H9 (cell line): ENCODE results near the gene ADA. TPM values are rescaled to one million over a fixed set of nuclear protein-coding genes. Genes with fewer than 3 reads are reported as not detected.
A peak's percentile ranks its signal among the peaks of the same experiment; 100 is the strongest.

Experiments
- DNase-seq: peaks from one replicate; pipeline ENCODE4 v3.0.0-alpha.2; 2017
- H2AFZ ChIP-seq: one replicate; pipeline ENCODE4 v1.6.1; 2013; ENCODE audit warnings: mild to moderate bottlenecking, low read length, control low read depth, moderate library complexity
- H2AK5ac ChIP-seq: 2 replicates; pipeline ENCODE4 v1.6.1; 2013; ENCODE audit warnings: low read length, control low read depth, mixed read lengths; ENCODE audit not compliant: insufficient read length
- H2BK120ac ChIP-seq: one replicate; pipeline ENCODE4 v1.6.1; 2013; ENCODE audit warnings: low read depth, mild to moderate bottlenecking, low read length, control low read depth, inconsistent platforms; ENCODE audit not compliant: poor library complexity, severe bottlenecking
- H2BK12ac ChIP-seq: 2 replicates; pipeline ENCODE4 v1.6.1; 2013; ENCODE audit warnings: low read length, control low read depth, mixed read lengths, low read depth; ENCODE audit not compliant: insufficient read length
- H2BK15ac ChIP-seq: 2 replicates; pipeline ENCODE4 v1.6.1; 2013; ENCODE audit warnings: low read depth, low read length, control low read depth
- H2BK20ac ChIP-seq: one replicate; pipeline ENCODE4 v1.6.1; 2013; ENCODE audit warnings: low read depth, mild to moderate bottlenecking, low read length, control low read depth, inconsistent platforms; ENCODE audit not compliant: poor library complexity, severe bottlenecking
- H2BK5ac ChIP-seq: 2 replicates; pipeline ENCODE4 v1.6.1; 2013; ENCODE audit warnings: low read length, control low read depth, mixed read lengths; ENCODE audit not compliant: insufficient read length
- H3K14ac ChIP-seq: 2 replicates; pipeline ENCODE4 v1.6.1; 2013; ENCODE audit warnings: low read length, control low read depth; ENCODE audit not compliant: insufficient read depth
- H3K18ac ChIP-seq: 2 replicates; pipeline ENCODE4 v1.6.1; 2013; ENCODE audit warnings: low read depth, mild to moderate bottlenecking, mixed read lengths, low read length, control low read depth; ENCODE audit not compliant: insufficient read length
- H3K23ac ChIP-seq: 2 replicates; pipeline ENCODE4 v1.6.1; 2013; ENCODE audit warnings: low read length, control low read depth, mixed read lengths, low read depth; ENCODE audit not compliant: insufficient read length
- H3K23me2 ChIP-seq: 2 replicates; pipeline ENCODE4 v1.6.1; 2013; ENCODE audit warnings: low read depth, mild to moderate bottlenecking, mixed read lengths, low read length, control low read depth; ENCODE audit not compliant: insufficient read length, poor library complexity, severe bottlenecking
- H3K27ac ChIP-seq: 2 replicates; pipeline ENCODE4 v1.5.1; 2013; ENCODE audit warnings: low read length, control low read depth, mixed read lengths, low read depth; ENCODE audit not compliant: insufficient read length
- H3K27me3 ChIP-seq: 2 replicates; pipeline ENCODE4 v1.6.1; 2013; ENCODE audit warnings: low read length, control low read depth, inconsistent platforms; ENCODE audit not compliant: insufficient read depth
- H3K4ac ChIP-seq: 2 replicates; pipeline ENCODE4 v1.6.1; 2013; ENCODE audit warnings: low read depth, mild to moderate bottlenecking, control low read depth, inconsistent platforms, low read length, moderate library complexity
- H3K4me1 ChIP-seq: 2 replicates; pipeline ENCODE4 v1.6.1; 2013; ENCODE audit warnings: low read length, control low read depth, inconsistent platforms; ENCODE audit not compliant: insufficient read depth
- H3K4me2 ChIP-seq: 2 replicates; pipeline ENCODE4 v1.6.1; 2013; ENCODE audit warnings: low read length, control low read depth, mixed read lengths; ENCODE audit not compliant: insufficient read length, insufficient read depth
- H3K56ac ChIP-seq: 2 replicates; pipeline ENCODE4 v1.6.1; 2013; ENCODE audit warnings: low read depth, mild to moderate bottlenecking, mixed read lengths, low read length, control low read depth; ENCODE audit not compliant: insufficient read length
- H3K79me1 ChIP-seq: 2 replicates; pipeline ENCODE4 v1.6.1; 2013; ENCODE audit warnings: low read depth, mild to moderate bottlenecking, moderate library complexity, low read length, control low read depth, inconsistent platforms; ENCODE audit not compliant: insufficient read depth, poor library complexity, severe bottlenecking
- H3K79me2 ChIP-seq: 2 replicates; pipeline ENCODE4 v1.6.1; 2013; ENCODE audit warnings: low read length, control low read depth, inconsistent platforms; ENCODE audit not compliant: insufficient read depth
- H3K9ac ChIP-seq: 2 replicates; pipeline ENCODE4 v1.6.1; 2013; ENCODE audit warnings: low read length, control low read depth, mixed read lengths; ENCODE audit not compliant: insufficient read length; ENCODE audit errors: extremely low read depth
- H3K9me3 ChIP-seq: one replicate; pipeline ENCODE4 v1.6.1; 2013; ENCODE audit warnings: low read depth, low read length, inconsistent platforms; ENCODE audit not compliant: control insufficient read depth
- H3T11ph ChIP-seq: one replicate; pipeline ENCODE4 v1.6.1; 2013; ENCODE audit warnings: mild to moderate bottlenecking, low read length, control low read depth, inconsistent platforms
- H4K20me1 ChIP-seq: one replicate; pipeline ENCODE4 v1.6.1; 2013; ENCODE audit not compliant: control insufficient read depth, insufficient read length, insufficient read depth
- H4K5ac ChIP-seq: 2 replicates; pipeline ENCODE4 v1.6.1; 2013; ENCODE audit warnings: low read depth, mild to moderate bottlenecking, mixed read lengths, low read length, control low read depth; ENCODE audit not compliant: insufficient read length
- H4K8ac ChIP-seq: replicated peaks from 2 replicates; pipeline ENCODE4 v1.6.1; 2013; ENCODE audit warnings: low read length, control low read depth, mixed read lengths, low read depth; ENCODE audit not compliant: insufficient read length
- H4K91ac ChIP-seq: 2 replicates; pipeline ENCODE4 v1.6.1; 2013; ENCODE audit warnings: low read depth, mild to moderate bottlenecking, moderate library complexity, mixed read lengths, low read length, control low read depth; ENCODE audit not compliant: insufficient read length
- H3K27ac Mint-ChIP-seq, 3 experiments: 2 replicates in 2 of 3; 3 replicates in 1 of 3; pipeline ENCODE4 v1.8.0; 2020 to 2021; ENCODE audit warnings: mixed read lengths in 3 of 3, mild to moderate bottlenecking in 1 of 3, moderate library complexity in 1 of 3
- H3K27me3 Mint-ChIP-seq: 2 replicates; pipeline ENCODE4 v1.8.0; 2021; ENCODE audit warnings: low read depth, mild to moderate bottlenecking, moderate library complexity, mixed read lengths
- H3K36me3 Mint-ChIP-seq, 3 experiments: 2 replicates in 2 of 3; 3 replicates in 1 of 3; pipeline ENCODE4 v1.8.0; 2020 to 2021; ENCODE audit warnings: low read depth in 3 of 3, mixed read lengths in 3 of 3; ENCODE audit not compliant: insufficient read depth in 1 of 3
- H3K4me1 Mint-ChIP-seq, 2 experiments: 2 replicates each; pipeline ENCODE4 v1.8.0; 2020; ENCODE audit warnings: mixed read lengths in 2 of 2
- H3K4me3 Mint-ChIP-seq, 2 experiments: 2 replicates in 1 of 2; 3 replicates in 1 of 2; pipeline ENCODE4 v1.8.0; 2020 to 2021; ENCODE audit warnings: mild to moderate bottlenecking in 2 of 2, mixed read lengths in 2 of 2, moderate library complexity in 1 of 2
- H3K9me3 Mint-ChIP-seq, 2 experiments: 2 replicates in 1 of 2; 3 replicates in 1 of 2; pipeline ENCODE4 v1.8.0; 2020; ENCODE audit warnings: mild to moderate bottlenecking in 2 of 2, mixed read lengths in 2 of 2, moderate library complexity in 1 of 2
- CTCF ChIP-seq: fragments of 200-600 bp; sonication (generic); conservative IDR thresholded peaks from 3 replicates; pipeline ENCODE4 v1.8.0; 2021; ENCODE audit warnings: antibody characterized with exemption, mild to moderate bottlenecking
- WGBS: extraction: QIAGEN DNeasy Blood & Tissue Kit; methylation state at CpG from one replicate; pipeline ENCODE4 v1.1.7; 2013; ENCODE audit warnings: missing lambda C conversion rate, low lambda C conversion rate, mixed read lengths; ENCODE audit not compliant: insufficient read length; ENCODE audit errors: extremely low coverage; 5-methylcytosine and 5-hydroxymethylcytosine counted together
- total RNA-seq: library from RNA; stranded (reverse); gene quantifications from 2 replicates; pipeline ENCODE4 v1.2.1, GENCODE V29; 2021

ADA gene
- total RNA-seq, 1 experiment from 2014 or later: 22.0 TPM

GRCh38 chr20:44649976-44650375 is 1.5 kb downstream of the ADA start:
- Histone ChIP-seq H4K5ac (no peak overlapping the region), H4K91ac (no peak overlapping the region), H3K27ac (no peak overlapping the region), H3K23ac (no peak overlapping the region), H3K9me3 (peaks cover 9% of the 10 kb centered on the region), H2AFZ (no peak overlapping the region), H3K4me1 (peaks cover 11% of the 10 kb centered on the region; the same call in 1 of the 2 replicates), H2BK5ac (no peak overlapping the region), H3K14ac (no peak overlapping the region), H3K9ac (no peak overlapping the region), H3K79me1 (no peaks in the 10 kb centered on the region), H3T11ph (no peak overlapping the region), H3K4ac (no peak overlapping the region), H3K18ac (no peak overlapping the region), H2AK5ac (no peak overlapping the region), H3K23me2 (peaks cover 9% of the 10 kb centered on the region), H3K27me3 (no peaks in the 10 kb centered on the region; the same call in 1 of the 2 replicates), H2BK12ac (no peak overlapping the region), H2BK120ac (no peak overlapping the region), H2BK20ac (no peak overlapping the region), H4K8ac (no peak overlapping the region), H2BK15ac (no peak overlapping the region), H4K20me1 (no peaks in the 10 kb centered on the region), H3K4me2 (no peak overlapping the region), H3K56ac (no peak overlapping the region), H3K79me2 (no peaks in the 10 kb centered on the region)
- Mint-ChIP-seq H3K4me1 (peaks cover 38 to 50% of the 10 kb centered on the region in 2 experiments), H3K27ac (no peak overlapping the region), H3K9me3 (peaks cover 18% of the 10 kb centered on the region in 2 experiments), H3K36me3 (peaks cover 13 to 20% (median 16%) of the 10 kb centered on the region in 3 experiments), H3K27me3 (peaks cover 39% of the 10 kb centered on the region), H3K4me3 (peak overlapping the region in 1 of 2 experiments; percentile 76; a peak in 2 of 5 replicates)
- no peak for TF ChIP-seq CTCF
- no peak for DNase-seq
- no CpG with 5 or more reads among the region's 6 CpGs for WGBS
